GM12801 (cell line): ENCODE data around the gene AUH.

ENCODE experiments used
- CTCF ChIP-seq: IDR thresholded peaks from one replicate; pipeline ENCODE4 v1.5.1; 2011; ENCODE audit warnings: control low read depth; ENCODE audit not compliant: insufficient read length; ENCODE audit errors: extremely low read depth

The AUH gene

GRCh38 chr9:91403665-91404543, 42.2 kb upstream of the AUH start:
- no peak for TF ChIP-seq CTCF

GRCh38 chr9:91398926-91399325, 37.2 kb upstream of the AUH start:
- no peak for TF ChIP-seq CTCF

- TF ChIP-seq CTCF: no peak
Measured at GRCh38 chr9:91395553-91396471, 34.1 kb upstream of the AUH start.

- no peak for TF ChIP-seq CTCF
Measured at GRCh38 chr9:91395106-91395552, 33.4 kb upstream of the AUH start.

GRCh38 chr9:91393826-91394225, 32.1 kb upstream of the AUH start:
- no peak for TF ChIP-seq CTCF

GRCh38 chr9:91392435-91392834, 30.7 kb upstream of the AUH start:
- TF ChIP-seq CTCF: no peak

GRCh38 chr9:91391818-91392217, 30.1 kb upstream of the AUH start:
- TF ChIP-seq CTCF: no peak
